Stimulated activated CD4-positive, alpha-beta T cell treated with anti-CD3 and anti-CD28 coated beads, Interleukin-4, amount 100 ng/mL, for 4 hours (primary cell): ENCODE results near the gene ASCC2.
"Not testable (repeated sequence)": the region's sequence is repeated elsewhere in the genome, so short reads cannot be mapped to it uniquely, and the experiment has no call there.

Experiments
- DNase-seq, 2 experiments: peaks; one replicate each; pipeline ENCODE4 v3.0.0-alpha.2; 2020

Gene ASCC2

GRCh38 chr22:29782061-29782845, 55.8 kb downstream of the ASCC2 start:
- no peak for DNase-seq

DNA sequence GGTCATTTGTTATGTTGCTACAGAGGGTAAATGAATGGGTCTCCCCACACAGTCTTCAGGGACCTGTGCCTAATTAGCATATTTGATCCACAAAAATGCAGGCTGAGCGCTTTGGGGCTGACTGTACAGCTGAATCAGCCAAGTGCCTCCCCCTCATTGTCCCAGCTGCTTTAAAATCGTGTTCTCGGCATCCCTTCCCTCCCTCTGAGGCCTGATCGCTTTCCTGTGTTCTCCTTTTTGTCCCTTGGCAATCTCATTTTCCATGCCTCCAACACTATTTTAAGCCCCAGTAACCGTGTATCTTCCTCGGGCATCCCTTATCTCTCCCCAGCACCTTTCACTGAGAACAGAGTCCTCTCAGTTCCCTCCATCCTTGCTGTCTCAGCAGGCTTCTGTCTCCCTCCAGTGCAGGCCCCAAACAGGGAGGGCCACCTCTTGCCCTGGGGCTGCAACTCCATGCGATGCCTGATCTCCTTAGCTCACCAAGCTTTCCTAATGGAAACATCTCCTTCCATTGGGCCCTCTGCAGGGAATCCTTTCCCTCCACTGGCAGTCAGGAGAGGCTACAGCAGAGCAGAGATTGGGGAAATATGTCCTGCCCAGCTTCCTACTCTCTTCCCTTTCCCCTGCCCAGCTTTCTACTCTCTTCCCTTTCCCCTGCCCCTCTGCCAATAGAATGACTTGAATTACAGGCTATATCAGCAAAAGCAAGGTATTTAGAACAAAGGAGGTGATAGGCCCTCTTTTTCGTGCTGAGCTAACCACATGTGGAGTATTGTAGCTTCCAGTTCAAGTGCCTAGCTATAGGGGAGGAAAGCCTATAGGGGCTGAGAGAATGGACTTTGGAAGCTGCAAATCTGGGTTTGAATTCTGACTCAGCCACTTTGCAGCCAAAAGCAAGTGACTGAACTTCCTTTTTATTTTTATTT, 57.1 kb downstream of the ASCC2 start:
- DNase-seq, result no peak

DNA sequence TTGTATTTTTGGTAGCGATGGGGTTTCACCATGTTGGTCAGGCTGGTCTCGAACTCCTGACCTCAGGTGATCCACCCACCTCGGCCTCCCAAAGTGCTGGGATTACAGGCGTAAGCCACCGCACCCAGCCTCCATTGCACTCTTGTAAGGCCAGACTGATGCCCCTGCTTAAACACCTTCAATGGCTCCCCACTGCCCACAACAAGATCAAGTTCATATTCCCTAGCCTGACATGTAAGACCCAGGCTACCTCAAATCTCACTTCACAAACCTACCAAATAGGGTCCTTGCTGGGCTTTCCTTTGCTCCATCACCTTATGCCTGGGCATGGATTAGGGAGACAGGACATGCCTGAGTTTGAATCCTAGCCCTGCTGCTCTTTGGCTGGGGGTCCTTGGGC, 57.9 kb downstream of the ASCC2 start:
- DNase-seq, result no peak

GRCh38 chr22:29773233-29773632, 64.8 kb downstream of the ASCC2 start:
- no peak for DNase-seq

DNA sequence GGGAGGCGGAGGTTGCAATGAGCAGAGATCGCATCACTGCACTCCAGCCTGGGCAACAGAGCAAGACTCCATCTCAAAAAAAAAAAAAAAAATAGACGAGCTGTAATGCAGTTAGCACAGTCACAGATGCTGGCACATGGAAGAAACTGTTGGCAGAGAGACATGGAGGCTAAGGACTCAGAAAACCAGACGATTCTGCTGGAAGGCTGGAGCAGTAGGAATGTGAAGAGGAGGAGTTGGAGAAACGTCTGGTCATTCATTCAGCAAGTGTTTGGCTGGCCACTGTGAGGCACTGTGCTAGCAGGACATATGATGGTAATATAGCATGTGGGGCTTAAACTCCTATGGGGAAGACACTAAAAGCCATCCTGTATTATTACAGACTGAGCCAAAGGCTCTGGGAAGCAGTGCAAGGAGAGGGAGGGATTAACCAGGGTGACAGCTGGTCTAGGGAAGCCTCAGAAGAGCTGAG, 65.9 kb downstream of the ASCC2 start:
- no peak for DNase-seq

DNA sequence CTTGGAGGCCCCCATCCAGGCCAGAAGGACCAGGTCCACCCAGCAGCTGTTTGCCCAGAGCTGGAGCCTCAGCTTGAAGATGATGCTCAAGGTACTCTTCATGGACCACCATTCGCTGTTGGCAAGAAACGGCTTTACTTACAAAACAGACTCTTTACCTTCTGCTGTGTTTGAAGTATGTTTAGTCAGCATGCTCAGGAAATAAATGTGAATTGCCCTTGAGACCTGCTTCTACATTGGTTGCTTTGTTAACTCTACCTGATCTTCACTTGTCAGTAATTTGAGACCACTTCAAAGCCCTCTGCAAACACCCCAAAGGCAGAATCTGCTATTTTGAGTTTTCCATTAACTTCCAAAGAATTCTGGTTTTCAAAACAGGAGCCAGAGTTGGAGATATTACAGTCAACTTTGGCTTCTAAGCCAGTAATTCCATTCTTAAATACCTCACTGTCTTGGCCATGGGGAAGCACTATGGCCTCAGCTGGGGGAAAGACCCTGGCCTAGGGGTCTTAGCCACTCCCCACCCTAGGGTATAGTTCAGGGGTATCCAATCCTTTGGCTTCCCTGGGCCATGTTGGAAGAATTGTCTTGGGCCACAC, 68.3 kb downstream of the ASCC2 start:
- no peak for DNase-seq

- no peak for DNase-seq
Measured at GRCh38 chr22:29768052-29768693, 69.9 kb downstream of the ASCC2 start.

- DNase-seq, result peak; percentile 91 to 92
Measured at GRCh38 chr22:29767171-29768051, 70.7 kb downstream of the ASCC2 start, which contains the start of gene UQCR10. Gene UQCR10 (plus strand): TSS chr22:29767369. CDS start chr22:29767399, 30 bp downstream.

GRCh38 chr22:29766632-29767170, 71.4 kb downstream of the ASCC2 start, which contains the start of gene ZMAT5:
Gene ZMAT5 (minus strand): TSS chr22:29767007. CDS start chr22:29748544, 18,463 bp downstream.
- DNase-seq, result peak; percentile 83 to 91

DNA sequence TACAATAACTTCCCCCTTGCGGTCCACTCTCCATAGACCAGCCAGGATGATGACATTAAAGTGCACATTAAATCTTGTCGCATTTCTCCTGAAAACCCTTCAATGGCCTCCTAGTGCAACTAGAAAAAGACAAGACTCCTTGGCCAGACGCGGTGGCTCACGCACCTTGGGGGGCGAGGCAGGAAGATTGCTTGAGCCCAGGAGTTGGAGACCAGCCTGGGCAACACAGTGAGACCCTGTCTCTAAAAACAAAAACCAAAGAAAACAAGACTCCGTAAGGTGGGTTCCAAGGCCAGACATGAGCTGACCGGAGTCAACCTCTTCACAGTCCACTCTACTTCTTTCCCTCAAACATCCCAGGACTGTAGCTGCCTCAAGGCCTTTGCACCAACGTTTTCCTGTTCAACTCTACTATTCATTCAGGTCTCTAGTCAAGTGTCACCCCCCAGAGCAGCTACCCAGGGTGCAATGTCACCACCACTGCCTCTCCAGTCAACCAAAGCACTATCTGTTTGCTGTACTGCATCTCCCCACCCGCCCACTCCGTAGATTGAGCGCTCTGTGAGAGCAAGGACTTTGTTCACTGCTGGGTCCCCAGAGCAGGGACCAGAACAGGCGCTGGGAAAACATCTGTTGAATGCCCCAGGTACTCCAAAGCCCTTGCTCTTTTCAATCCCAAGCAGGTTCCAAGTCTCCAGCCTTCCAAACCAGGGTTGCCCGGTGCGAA, 72.0 kb downstream of the ASCC2 start:
- DNase-seq, result peak; percentile 13 to 17

DNA sequence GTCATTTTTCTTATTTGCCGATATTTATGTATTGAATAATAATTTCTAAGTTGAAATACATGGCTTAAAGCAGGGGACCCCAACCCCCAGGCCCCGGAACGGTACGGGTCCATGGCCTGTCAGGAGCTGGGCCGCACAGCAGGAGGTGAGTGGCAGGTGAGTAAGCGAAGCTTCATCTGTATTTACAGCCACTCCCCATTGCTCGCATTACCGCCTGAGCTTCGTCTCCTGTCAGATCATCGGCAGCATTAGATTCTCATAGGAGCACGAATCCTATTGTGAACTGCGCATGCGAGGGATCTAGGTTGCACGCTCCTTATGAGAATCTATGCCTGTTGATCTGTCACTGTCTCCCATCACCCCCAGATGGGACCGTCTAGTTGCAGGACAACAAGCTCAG, 75.8 kb downstream of the ASCC2 start:
- no peak for DNase-seq

DNA sequence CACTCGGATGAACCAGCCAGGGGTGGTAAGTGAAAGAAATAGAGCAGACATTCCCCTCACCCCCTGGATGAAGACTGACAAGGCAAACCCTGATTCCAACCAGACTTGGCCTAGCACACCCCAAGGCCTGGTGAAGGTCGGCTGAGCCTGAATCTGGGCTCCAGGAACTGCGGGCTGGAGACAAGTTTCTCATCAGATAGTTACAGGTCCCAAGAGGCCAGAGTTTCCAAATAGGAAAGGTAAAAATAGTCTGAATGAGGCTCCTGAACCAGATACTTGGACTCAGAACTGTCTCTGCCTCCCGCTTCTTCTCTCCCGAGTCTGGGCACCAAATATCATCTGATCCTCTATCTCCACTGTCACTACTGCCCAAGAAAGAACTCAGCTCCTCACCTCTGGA, 79.1 kb downstream of the ASCC2 start:
- DNase-seq, result no peak

GRCh38 chr22:29758068-29758622, 79.9 kb downstream of the ASCC2 start:
- DNase-seq, result no peak

- no peak for DNase-seq
Measured at GRCh38 chr22:29757096-29757495, 81.0 kb downstream of the ASCC2 start.

GRCh38 chr22:29756341-29756740, 81.7 kb downstream of the ASCC2 start:
- DNase-seq, result no peak

- no peak for DNase-seq
Measured at GRCh38 chr22:29755889-29756288, 82.2 kb downstream of the ASCC2 start.

DNA sequence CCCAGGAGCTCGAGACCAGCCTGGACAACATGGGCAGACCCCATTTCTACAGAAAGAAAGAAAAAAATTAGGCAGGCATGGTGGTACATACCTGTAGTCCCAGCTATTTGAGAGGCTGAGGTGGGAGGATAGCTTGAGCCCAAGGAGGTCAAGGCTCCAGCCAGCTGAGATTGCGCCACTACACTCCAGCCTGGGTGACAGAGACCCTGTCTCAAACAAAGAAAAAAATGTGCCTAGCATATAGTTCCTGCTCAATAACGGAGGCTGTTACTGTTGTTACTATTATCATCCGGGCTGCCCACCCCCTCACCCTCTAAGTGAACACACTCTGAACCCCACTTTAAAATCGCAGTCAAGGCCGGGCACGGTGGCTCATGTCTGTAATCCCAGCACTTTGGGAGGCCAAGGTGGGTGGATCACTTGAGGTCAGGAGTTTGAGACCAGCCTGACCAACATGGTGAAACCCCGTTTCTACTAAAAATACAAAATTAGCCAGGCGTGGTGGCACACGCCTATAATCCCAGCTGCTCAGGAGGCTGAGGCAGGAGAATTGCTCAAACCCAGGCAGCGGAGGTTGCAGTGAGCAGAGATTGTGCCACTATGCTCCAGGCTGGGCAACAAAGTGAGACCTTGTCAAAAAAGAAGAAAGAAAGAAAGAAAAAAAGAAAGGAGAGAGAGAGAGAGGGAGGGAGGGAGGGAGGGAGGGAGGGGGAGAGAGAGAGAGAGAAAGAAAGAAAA, 83.2 kb downstream of the ASCC2 start:
- not testable (repeated sequence) for DNase-seq

DNA sequence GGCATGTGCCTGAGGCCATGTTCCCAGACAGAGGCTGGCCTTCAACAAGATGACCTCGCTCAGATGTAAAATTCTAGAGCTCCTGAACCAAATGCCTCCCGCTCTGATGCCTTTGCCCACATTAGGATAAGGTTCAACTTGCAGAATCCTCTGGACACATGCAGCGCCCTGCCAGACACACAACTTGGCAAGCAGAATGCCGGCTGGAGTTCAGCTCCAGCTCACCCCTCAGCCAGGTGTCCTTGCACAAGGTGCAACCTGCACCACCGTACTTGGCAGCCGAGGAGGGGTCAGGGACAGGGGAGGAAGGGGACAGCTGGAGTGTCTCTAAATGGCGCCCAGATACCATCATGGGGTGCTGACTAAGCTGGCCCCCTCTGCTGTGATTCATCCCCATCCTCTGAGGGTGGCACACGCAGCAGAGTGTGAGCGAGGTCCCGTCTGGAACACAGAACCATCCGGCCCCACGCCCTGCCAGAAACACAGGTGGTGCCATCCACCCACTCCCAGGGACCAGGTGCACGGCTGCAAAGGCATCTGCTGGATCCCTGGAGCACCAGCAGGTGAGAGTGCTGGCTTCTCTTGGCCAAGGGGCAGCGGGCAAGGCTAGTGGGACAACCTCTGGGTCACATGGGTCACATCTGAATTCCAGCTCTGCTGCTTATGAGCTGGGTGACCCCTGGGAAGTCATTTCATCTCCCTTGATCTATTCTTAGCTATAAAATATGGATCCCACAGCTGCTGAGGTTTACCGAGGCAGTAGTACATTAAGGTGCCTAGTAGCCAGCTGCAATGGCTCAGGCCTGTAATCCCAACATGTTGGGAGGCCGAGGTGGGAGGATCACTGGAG, 84.0 kb downstream of the ASCC2 start:
- DNase-seq, result no peak
